AG04450 (cell line): ENCODE results near the gene DCAF8. TPM values are rescaled to one million over a fixed set of nuclear protein-coding genes. Genes with fewer than 3 reads are reported as not detected.

Experiments used
- CTCF ChIA-PET: fragments of 300-600, 350-600 bp; formaldehyde crosslinking; extraction: SDS; loops from one replicate; lab custom pipeline; 2022; ENCODE audit warnings: antibody characterized with exemption, inconsistent platforms; lab: Charles Lee
- POLR2A ChIA-PET: fragments of 350-600 bp; formaldehyde crosslinking; extraction: SDS; loops from one replicate; lab custom pipeline; 2021; ENCODE audit warnings: antibody characterized with exemption, inconsistent platforms; lab: Yijun Ruan, JAX
- DNase-seq: peaks from one replicate; pipeline ENCODE4 v3.0.0-alpha.2; 2011; ENCODE audit warnings: low read depth, low spot score
- H3K27ac ChIP-seq: one replicate; pipeline ENCODE4 v1.5.1; 2012; ENCODE audit warnings: low read depth, low read length, control low read depth
- H3K27me3 ChIP-seq: one replicate; pipeline ENCODE4 v1.6.0; 2012; ENCODE audit warnings: low read length; ENCODE audit not compliant: control insufficient read depth, insufficient read depth
- H3K4me3 ChIP-seq: 2 replicates; pipeline ENCODE4 v1.5.1; 2011; ENCODE audit warnings: mild to moderate bottlenecking, low read depth, low read length, control low read depth
- H3K9me3 ChIP-seq: 2 replicates; pipeline ENCODE4 v1.5.1; 2012; ENCODE audit warnings: low read length; ENCODE audit not compliant: control insufficient read depth, insufficient read depth
- polyA plus RNA-seq: library from polyadenylated mRNA; depleted of rRNA; stranded (reverse); fragments of >200 nt; gene quantifications from 2 replicates; pipeline ENCODE4 v1.2.3, GENCODE V29; 2011
- TF ChIP-seq, protein P1 (sequence below): IDR thresholded peaks from 2 replicates; pipeline ENCODE4 v1.5.1; 2011; ENCODE audit warnings: low read depth, low read length, control low read depth, inconsistent platforms

Gene DCAF8
- polyA plus RNA-seq, 1 experiment: 108 TPM

DNA sequence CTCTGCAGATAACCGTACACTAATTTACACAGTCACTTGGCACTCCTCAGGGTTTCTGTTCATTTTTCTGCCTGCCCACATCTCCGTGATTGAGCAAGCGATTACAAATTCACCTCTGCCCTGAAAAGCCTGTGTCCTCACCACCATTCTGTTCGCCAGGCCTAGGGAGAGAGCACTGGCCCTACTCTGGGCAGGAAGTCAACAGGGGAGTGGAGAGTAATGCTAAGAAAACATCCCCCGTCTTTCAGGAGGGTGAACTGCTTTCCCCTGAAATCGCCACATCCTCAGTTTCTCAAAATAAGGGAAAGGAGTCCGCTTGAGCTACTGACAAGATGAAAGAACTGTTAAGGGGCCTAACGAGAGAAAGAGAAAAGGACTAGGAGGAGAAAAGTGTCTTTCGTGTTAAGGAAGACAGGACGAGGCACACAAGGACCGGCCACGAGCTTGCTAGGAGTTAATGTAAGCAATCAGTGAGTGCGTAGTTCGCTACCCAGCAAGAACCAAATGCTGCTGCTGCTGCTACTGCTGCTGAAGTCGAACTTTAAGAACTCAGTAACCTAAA is 22.0 kb upstream of the DCAF8 start:
- no peaks in the 10 kb centered on the region for H3K27me3 ChIP-seq
- no peaks in the 10 kb centered on the region for H3K9me3 ChIP-seq
- H3K27ac ChIP-seq: peak overlapping the region; percentile 85
- peak; percentile 27 for DNase-seq
- ChIA-PET POLR2A (interaction anchor here (0.8 to 2.2 kb wide), 9 partner anchors 10 to 91 kb away, joined by 3 to 7 read pairs (median 4); partner anchors contain the start of gene DCAF8), CTCF (interaction anchor here (0.8 to 2.6 kb wide), 5 partner anchors 8 to 183 kb away, joined by 3 to 15 read pairs (median 3); no protein-coding TSS in a partner anchor)
- peak overlapping the region; percentile 93 for H3K4me3 ChIP-seq
- TF ChIP-seq, protein P1, sequence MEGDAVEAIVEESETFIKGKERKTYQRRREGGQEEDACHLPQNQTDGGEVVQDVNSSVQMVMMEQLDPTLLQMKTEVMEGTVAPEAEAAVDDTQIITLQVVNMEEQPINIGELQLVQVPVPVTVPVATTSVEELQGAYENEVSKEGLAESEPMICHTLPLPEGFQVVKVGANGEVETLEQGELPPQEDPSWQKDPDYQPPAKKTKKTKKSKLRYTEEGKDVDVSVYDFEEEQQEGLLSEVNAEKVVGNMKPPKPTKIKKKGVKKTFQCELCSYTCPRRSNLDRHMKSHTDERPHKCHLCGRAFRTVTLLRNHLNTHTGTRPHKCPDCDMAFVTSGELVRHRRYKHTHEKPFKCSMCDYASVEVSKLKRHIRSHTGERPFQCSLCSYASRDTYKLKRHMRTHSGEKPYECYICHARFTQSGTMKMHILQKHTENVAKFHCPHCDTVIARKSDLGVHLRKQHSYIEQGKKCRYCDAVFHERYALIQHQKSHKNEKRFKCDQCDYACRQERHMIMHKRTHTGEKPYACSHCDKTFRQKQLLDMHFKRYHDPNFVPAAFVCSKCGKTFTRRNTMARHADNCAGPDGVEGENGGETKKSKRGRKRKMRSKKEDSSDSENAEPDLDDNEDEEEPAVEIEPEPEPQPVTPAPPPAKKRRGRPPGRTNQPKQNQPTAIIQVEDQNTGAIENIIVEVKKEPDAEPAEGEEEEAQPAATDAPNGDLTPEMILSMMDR: no peak

DNA sequence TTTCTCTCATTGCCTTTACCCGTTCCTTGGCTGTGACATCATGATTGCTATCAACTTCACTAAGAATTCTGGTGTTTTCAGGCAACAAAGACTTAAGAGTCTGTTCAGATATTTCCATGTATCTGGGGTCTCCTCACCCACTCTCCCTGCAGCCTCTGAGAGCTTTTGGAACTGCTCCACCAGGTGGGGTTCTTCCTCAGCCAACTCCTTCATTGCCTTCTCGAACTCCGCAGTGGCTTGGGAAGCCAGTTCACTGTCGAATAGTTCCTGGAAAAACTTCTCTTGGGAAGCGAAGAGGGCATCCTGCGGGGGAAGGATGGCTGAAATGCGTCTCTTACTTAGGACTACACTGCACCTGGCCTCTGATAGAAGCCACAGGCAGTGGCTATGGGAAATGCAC is 20.5 kb upstream of the DCAF8 start:
- Histone ChIP-seq H3K27ac (no peak overlapping the region), H3K4me3 (no peak overlapping the region), H3K9me3 (no peaks in the 10 kb centered on the region), H3K27me3 (no peaks in the 10 kb centered on the region)
- no peak for DNase-seq
- ChIA-PET CTCF (interaction anchor here (1.4 kb wide), 1 partner anchor 90 kb away, joined by 6 read pairs; no protein-coding TSS in a partner anchor), POLR2A (no interaction called here)
- TF ChIP-seq, protein P1: no peak

DNA sequence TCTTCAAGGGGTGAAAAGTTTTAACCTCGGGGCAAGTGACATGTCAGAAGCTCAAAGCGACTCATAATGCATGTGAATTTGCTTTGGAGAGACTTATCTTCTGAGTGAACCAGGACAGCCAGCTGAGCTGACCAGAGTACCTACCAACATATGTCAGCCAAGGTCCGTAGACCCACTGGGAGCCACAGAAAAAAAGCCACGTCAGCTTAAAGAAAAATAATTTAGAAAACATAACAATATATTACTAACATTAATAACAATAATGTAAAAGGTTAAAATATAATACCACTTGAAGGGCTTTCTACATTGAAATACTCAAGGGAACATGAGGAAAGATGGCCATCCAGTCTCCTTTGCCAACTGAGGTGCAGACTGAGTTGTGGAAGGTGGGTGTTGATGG is 15.6 kb upstream of the DCAF8 start:
- ChIA-PET POLR2A (no interaction called here), CTCF (interaction anchor here (0.7 to 2.3 kb wide), 5 partner anchors 13 to 192 kb away, joined by 3 to 13 read pairs (median 5); no protein-coding TSS in a partner anchor)
- Histone ChIP-seq H3K4me3 (no peak overlapping the region), H3K27ac (no peak overlapping the region), H3K9me3 (no peaks in the 10 kb centered on the region), H3K27me3 (no peaks in the 10 kb centered on the region)
- TF ChIP-seq, protein P1: no peak
- no peak for DNase-seq

DNA sequence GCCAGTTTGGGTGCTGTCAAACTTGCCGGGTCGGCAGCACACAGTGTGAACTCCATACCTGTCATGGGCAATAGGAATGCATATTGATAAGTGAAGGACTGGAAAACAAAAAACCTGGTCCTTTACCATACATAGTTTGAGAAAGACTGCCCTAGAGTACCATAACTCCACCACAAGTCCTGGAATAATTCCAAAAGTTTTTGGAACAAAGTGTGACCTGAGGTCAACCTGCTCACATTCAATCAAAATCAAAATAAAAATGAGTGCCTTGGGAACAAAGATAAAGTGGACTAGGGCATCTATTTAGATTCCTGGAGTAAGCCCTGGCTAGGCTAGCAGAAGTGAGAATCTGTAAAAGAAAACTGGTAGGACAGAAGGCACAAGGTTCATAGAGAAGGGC is 15.0 kb upstream of the DCAF8 start:
- H3K9me3 ChIP-seq: no peaks in the 10 kb centered on the region
- DNase-seq: no peak
- H3K27ac ChIP-seq: no peak overlapping the region
- POLR2A ChIA-PET: no interaction called here
- TF ChIP-seq, protein P1: no peak
- no peaks in the 10 kb centered on the region for H3K27me3 ChIP-seq
- CTCF ChIA-PET: interaction anchor here (0.7 to 3.2 kb wide), 5 partner anchors 14 to 191 kb away, joined by 3 to 14 read pairs (median 6); no protein-coding TSS in a partner anchor
- H3K4me3 ChIP-seq: no peak overlapping the region

DNA sequence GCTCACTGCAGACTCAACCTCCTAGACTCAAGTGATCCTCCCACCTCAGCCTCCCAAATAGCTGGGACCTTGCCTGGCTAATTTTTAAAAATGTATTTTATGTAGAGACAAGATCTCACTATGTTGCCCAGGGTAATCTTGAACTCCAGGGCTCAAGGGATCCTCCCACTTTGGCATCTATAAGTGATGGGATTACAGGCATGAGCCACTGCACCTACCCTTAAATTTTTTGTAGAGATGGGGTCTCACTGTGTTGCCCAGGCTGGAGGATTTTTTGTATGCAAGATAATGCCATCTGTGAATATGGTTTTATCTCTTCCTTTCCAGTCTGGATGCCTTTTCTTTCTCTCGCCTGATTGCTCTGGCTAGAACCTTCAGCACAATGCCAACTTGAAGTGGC is 8.7 kb upstream of the DCAF8 start:
- Histone ChIP-seq H3K4me3 (no peak overlapping the region), H3K9me3 (no peaks in the 10 kb centered on the region), H3K27ac (no peak overlapping the region), H3K27me3 (no peaks in the 10 kb centered on the region)
- TF ChIP-seq, protein P1: no peak
- ChIA-PET CTCF (interaction anchor here (0.7 kb wide), 1 partner anchor 20 kb away, joined by 3 read pairs; no protein-coding TSS in a partner anchor), POLR2A (no interaction called here)
- no peak for DNase-seq
